Right lobe of liver (tissue), 6 donors: ENCODE results near the gene DNAJA2. TPM values are rescaled to one million over a fixed set of nuclear protein-coding genes. Genes with fewer than 3 reads are reported as not detected.
"Not testable (repeated sequence)": the region's sequence is repeated elsewhere in the genome, so short reads cannot be mapped to it uniquely, and the experiment has no call there.

Experiments
- ATAC-seq, 4 donors: fragments of 200-7000 bp; cut with Tn5 transposase; one replicate each; pipeline ENCODE4 v1.9.1; 2020; ENCODE audit warnings: mild to moderate bottlenecking in 4 of 4, moderate library complexity in 4 of 4
- DNase-seq, 3 donors: peaks; one replicate each; pipeline ENCODE4 v3.0.0-alpha.2; 2020
- H3K27ac ChIP-seq, 3 donors: fragments of 200-600 bp; one replicate each; pipeline ENCODE4 v1.8.0; 2022
- H3K27me3 ChIP-seq, 2 donors: fragments of 200-600 bp; one replicate each; pipeline ENCODE4 v1.8.0; 2022
- H3K36me3 ChIP-seq, 4 donors: fragments of 200-600 bp; sonication (generic) in 1 of 4; one replicate each; pipeline versions ENCODE4 v1.5.1 to v1.8.0; 2017 to 2022; ENCODE audit warnings: control low read depth in 1 of 4
- H3K4me1 ChIP-seq, 4 donors: fragments of 200-600 bp; sonication (generic) in 1 of 4; one replicate each; pipeline versions ENCODE4 v1.5.1 to v1.8.0; 2017 to 2022; ENCODE audit warnings: control low read depth in 1 of 4
- H3K4me3 ChIP-seq, 3 donors: fragments of 200-600 bp; one replicate each; pipeline ENCODE4 v1.8.0; 2022
- H3K9me3 ChIP-seq, 4 donors: fragments of 200-600 bp; sonication (generic) in 1 of 4; one replicate each; pipeline versions ENCODE4 v1.5.1 to v1.8.0; 2017 to 2022; ENCODE audit warnings: control low read depth in 1 of 4
- POLR2A ChIP-seq: fragments of 450-650 bp; IDR thresholded peaks from one replicate; pipeline ENCODE4 v1.6.1; 2017; ENCODE audit warnings: antibody characterized with exemption, mild to moderate bottlenecking
- WGBS: methylation state at CpG from one replicate; pipeline ENCODE4 v1.1.6; 2018; ENCODE audit warnings: low coverage, low lambda C conversion rate; ENCODE audit not compliant: insufficient coverage; ENCODE audit errors: missing lambda C conversion rate; 5-methylcytosine and 5-hydroxymethylcytosine counted together
- intact Hi-C, 2 donors: fragments of 100-400 bp; cut with DNase I; formaldehyde crosslinking; loops; one replicate each; pipeline versions ENCODE4 v1.11.2 to v1.14.1; 2022
- total RNA-seq, 6 experiments: library from RNA; depleted of rRNA in 2 of 6; stranded (reverse); fragments of >200 nt in 2 of 6; fragmentation: NEBNext Ultra II Directional in 3 of 6; extraction: Animal tissue kit (Norgen Biotek cat#: 25700) in 3 of 6; gene quantifications; one replicate each; pipeline versions ENCODE4 v1.1.0 to v1.2.4, GENCODE V29; 2016 to 2023
- TF ChIP-seq, protein P1 (sequence below), 4 donors: fragments of 200-600 bp in 3 of 4; fragments of 450-650 bp in 1 of 4; IDR thresholded peaks; one replicate each; pipeline versions ENCODE4 v1.5.1 to v1.8.0; 2016 to 2022; ENCODE audit warnings: antibody characterized with exemption in 4 of 4, mild to moderate bottlenecking in 2 of 4
- donor health status: DM: no; HTN: yes; CAD: no.
- donor health status: DM: no; HTN: no; CAD: no.
- donor health status: DM: no; HTN: no; CAD: no.
- donor health status: DM: no; HTN: yes; CAD: no.
- donor health status: DM: no; HTN: yes; CAD: no.

DNAJA2 gene
- total RNA-seq, 6 experiments from 2014 or later, result 25.3 to 38.3 (median 32.0) TPM

DNA sequence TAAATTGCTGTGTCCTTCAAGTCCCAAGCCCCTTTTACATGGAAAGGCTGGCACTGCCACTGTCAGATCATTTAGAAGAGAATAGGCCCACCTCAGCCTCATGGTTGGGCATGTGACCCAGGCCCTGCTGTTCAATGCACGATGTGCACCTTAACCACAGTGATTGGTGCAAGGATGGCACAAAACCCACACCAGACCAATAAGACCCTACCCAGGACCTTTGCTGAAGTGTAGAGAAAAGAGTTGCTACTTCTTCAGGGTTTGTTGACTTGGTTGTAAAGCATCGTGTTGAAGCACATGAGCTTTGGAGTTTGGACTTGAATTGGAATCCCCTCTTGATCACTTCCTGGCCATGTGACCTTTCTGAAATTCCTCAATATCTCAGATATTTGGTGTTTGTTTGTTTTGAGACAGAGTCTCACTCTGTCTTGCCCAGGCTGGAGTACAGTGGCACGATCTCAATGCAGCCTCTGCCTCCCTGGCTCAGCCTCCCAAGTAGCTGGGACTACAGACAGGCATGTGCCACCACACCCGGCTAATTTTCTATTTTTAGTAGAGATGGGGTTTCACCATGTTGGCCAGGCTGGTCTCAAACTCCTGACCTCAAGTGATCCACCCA is 24.8 kb downstream of the DNAJA2 start:
- WGBS, result 38% methylated on average over 3 of the region's 4 CpGs
- no peaks in the 10 kb centered on the region for H3K27me3 ChIP-seq
- H3K36me3 ChIP-seq, result no peaks in the 10 kb centered on the region
- H3K4me1 ChIP-seq, result peaks cover 0 to 18% (median 0%) of the 10 kb centered on the region in 4 donors
- TF ChIP-seq, protein P1, sequence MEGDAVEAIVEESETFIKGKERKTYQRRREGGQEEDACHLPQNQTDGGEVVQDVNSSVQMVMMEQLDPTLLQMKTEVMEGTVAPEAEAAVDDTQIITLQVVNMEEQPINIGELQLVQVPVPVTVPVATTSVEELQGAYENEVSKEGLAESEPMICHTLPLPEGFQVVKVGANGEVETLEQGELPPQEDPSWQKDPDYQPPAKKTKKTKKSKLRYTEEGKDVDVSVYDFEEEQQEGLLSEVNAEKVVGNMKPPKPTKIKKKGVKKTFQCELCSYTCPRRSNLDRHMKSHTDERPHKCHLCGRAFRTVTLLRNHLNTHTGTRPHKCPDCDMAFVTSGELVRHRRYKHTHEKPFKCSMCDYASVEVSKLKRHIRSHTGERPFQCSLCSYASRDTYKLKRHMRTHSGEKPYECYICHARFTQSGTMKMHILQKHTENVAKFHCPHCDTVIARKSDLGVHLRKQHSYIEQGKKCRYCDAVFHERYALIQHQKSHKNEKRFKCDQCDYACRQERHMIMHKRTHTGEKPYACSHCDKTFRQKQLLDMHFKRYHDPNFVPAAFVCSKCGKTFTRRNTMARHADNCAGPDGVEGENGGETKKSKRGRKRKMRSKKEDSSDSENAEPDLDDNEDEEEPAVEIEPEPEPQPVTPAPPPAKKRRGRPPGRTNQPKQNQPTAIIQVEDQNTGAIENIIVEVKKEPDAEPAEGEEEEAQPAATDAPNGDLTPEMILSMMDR (IDR thresholded peaks at IDR 0.05), result no peak
- no peak for TF ChIP-seq POLR2A
- H3K9me3 ChIP-seq, result no peaks in the 10 kb centered on the region
- intact Hi-C loops, result no loop called here
- ATAC-seq (peak in 1 of 4 donors; percentile 30), DNase-seq (peak in 1 of 3 donors; percentile 13)
- H3K4me3 ChIP-seq, result no peak overlapping the region
- H3K27ac ChIP-seq, result no peak overlapping the region

DNA sequence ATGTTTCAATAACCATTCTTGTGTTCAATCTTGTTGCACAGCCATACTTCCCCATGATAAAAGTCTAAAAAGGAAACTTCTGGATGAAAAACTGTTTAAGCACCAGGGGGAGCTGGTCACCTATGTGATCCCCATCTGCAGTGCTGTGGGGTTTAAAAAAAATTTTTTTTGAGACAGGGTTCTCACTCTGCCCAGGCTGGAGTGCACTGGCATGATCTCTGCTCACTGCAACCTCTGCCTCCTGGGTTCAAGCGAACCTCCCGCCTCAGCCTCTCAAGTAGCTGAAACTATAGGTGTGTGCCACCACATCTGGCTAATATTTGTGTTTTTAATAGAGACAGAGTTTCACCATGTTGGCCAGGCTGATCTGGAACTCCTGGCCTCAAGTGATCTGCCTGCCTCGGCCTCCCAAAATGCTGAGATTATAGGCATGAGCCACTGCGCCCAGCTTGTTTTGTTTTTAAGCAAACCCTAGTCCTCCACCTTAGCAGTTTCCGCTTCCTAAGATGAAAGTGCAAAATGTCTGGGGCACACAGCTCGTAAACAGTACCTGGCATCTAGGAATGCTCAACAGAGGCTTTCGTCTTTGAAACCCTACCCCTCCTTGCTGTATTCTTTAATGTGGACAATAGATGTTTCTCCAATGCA is 25.4 kb downstream of the DNAJA2 start:
- WGBS, result 100% methylated on average over 1 of the region's 7 CpGs
- H3K9me3 ChIP-seq, result no peaks in the 10 kb centered on the region
- intact Hi-C loops, result no loop called here
- H3K36me3 ChIP-seq, result no peaks in the 10 kb centered on the region
- no peak overlapping the region for H3K4me3 ChIP-seq
- TF ChIP-seq, protein P1 (IDR thresholded peaks at IDR 0.05), result peak; percentile 57 to 63 (median 60)
- no peak for TF ChIP-seq POLR2A
- H3K4me1 ChIP-seq, result peaks cover 0 to 18% (median 0%) of the 10 kb centered on the region in 4 donors
- H3K27me3 ChIP-seq, result no peaks in the 10 kb centered on the region
- no peak overlapping the region for H3K27ac ChIP-seq
- DNase-seq (peak in 1 of 3 donors; percentile 43), ATAC-seq (peak; percentile 67 to 87 (median 74))

DNA sequence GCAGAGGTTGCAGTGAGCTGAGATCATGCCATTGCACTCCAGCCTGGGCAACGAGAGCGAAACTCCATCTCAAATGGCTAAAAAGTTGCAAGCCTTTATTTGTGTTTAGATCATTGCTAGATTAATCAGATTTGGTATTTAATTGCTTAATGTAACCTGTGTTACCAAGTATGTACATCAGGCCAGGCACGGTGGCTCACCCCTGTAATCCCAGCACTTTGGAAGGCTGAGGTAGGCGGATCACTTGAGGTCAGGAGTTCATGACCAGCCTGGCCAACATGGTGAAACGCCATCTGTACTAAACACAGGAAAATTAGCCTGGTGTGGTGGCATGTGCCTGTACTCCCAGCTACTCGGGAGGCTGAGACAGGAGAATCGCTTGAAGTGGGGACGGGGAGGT is 28.8 kb downstream of the DNAJA2 start:
- H3K36me3 ChIP-seq, intact Hi-C loops, H3K4me3 ChIP-seq, H3K27me3 ChIP-seq, H3K27ac ChIP-seq, H3K9me3 ChIP-seq: not testable (repeated sequence)
- DNase-seq (peak in 1 of 3 donors; percentile 45), ATAC-seq (peak; percentile 37 to 78 (median 72))
- WGBS, result 15% methylated on average over 5 of the region's 8 CpGs
- peaks cover 0 to 12% (median 0%) of the 10 kb centered on the region in 4 donors for H3K4me1 ChIP-seq

DNA sequence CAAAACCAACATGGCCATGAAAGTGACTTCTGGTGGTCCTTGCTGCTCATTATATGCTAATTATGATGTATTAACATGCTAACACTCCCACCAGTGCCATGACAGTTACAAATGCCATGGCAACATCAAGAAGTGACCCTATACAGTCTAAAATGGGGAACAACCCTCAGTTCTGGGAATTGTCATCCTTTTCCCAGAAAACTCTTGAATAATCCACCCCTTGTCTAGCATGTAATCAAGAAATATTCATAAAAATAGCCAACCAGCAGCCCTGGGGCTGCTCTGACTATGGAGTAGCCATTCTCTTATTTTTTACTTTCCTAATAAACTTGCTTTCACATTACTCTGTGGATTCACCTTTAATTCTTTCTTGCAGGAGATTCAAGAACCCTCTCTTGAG is 35.9 kb downstream of the DNAJA2 start:
- DNase-seq (no peak), ATAC-seq (no peak)
- Histone ChIP-seq H3K9me3 (no peaks in the 10 kb centered on the region), H3K4me1 (no peaks in the 10 kb centered on the region), H3K27ac (no peak overlapping the region), H3K27me3 (no peaks in the 10 kb centered on the region), H3K4me3 (no peak overlapping the region), H3K36me3 (no peaks in the 10 kb centered on the region)
- TF ChIP-seq, protein P1 (IDR thresholded peaks at IDR 0.05), result no peak
- TF ChIP-seq POLR2A, result no peak
- intact Hi-C loops, result no loop called here

DNA sequence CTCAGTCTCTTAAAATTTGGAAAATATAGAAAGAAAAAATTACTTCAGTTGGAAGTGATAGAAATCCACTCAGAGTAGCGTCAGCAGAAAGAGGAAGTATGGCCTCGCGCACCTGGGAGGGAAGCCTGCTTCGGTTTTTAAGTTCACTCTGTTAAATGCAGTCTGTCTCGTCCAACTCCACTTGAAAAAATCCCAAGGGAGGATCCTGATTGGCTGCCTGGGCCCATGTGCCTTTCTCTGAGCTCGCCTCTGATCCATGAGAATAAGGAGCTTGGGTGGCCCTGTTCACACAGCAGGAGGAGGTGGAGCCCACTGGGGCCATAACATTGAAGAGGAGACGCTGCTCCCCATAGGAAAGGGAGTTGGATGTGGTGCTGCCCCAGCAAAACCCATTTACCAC is 40.7 kb downstream of the DNAJA2 start:
- H3K4me1 ChIP-seq, result no peaks in the 10 kb centered on the region
- no peak overlapping the region for H3K27ac ChIP-seq
- DNase-seq, result no peak
- ATAC-seq, result peak in 1 of 4 donors; percentile 10
- H3K27me3 ChIP-seq, result no peaks in the 10 kb centered on the region
- intact Hi-C loops, result no loop called here
- TF ChIP-seq, protein P1 (IDR thresholded peaks at IDR 0.05), result no peak
- no peak for TF ChIP-seq POLR2A
- WGBS, result 65% methylated on average over 6 of the region's 7 CpGs
- peaks cover 0 to 25% (median 9%) of the 10 kb centered on the region in 4 donors for H3K36me3 ChIP-seq
- H3K4me3 ChIP-seq, result no peak overlapping the region
- H3K9me3 ChIP-seq, result no peaks in the 10 kb centered on the region
